ENCODE results near the gene P3H3.
A peak's percentile ranks its signal among the peaks of the same experiment; 100 is the strongest.

The P3H3 gene

DNA sequence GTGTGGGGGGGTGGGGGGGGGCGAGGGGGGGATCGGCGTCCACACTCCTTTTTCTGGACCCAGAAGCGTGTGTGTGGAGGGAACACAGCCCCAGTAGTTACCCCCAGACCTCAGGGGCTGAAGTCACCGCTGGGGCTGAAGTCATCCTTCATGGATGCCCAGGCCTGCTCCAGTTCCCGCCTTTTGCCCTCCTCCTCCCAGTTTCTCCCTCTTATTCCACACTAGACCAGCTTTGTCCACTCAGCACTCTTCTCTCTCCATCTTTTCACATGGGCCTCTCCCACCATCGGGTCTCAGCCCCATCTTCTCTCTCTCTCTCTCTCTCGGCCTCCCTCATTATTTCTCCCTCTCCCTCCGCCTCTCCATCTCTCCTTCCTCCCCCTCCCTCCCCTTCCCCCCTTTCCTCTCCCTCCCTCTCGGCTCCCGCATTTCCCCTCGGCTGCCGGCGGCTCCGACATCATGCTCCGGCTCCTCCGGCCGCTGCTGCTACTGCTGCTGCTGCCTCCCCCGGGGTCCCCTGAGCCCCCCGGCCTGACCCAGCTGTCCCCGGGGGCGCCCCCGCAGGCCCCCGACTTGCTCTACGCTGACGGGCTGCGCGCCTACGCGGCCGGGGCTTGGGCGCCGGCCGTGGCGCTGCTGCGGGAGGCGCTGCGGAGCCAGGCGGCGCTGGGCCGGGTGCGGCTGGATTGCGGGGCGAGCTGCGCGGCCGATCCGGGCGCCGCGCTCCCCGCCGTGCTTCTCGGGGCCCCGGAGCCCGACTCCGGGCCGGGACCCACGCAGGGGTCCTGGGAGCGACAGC is at the start of gene P3H3 (continued):
- peak; percentile 90 for TF ChIP-seq ZNF324 (tag by site-specific recombination; IDR thresholded peaks at IDR 0.05)
- no peak for TF ChIP-seq ZNF19 (tag by site-specific recombination; IDR thresholded peaks at IDR 0.05; ENCODE audit: low read depth)
- no peak; the same call in 1 of the 2 replicates for TF ChIP-seq ZBTB11 (tag by site-specific recombination; conservative IDR thresholded peaks at IDR 0.05; ENCODE audit: low read depth)
- TF ChIP-seq ZNF146 (tag by site-specific recombination; IDR thresholded peaks at IDR 0.05), result no peak
- peak; percentile 65 for TF ChIP-seq ZEB2 (tag by site-specific recombination; IDR thresholded peaks at IDR 0.05)
- no peak for TF ChIP-seq ZNF174 (tag by site-specific recombination; IDR thresholded peaks at IDR 0.05)
- no peak for TF ChIP-seq ZNF48 (tag by site-specific recombination; IDR thresholded peaks at IDR 0.05)
- TF ChIP-seq ZIC2 (tag by site-specific recombination; IDR thresholded peaks at IDR 0.05), result no peak
- no peak for TF ChIP-seq ZNF138 (tag by site-specific recombination; IDR thresholded peaks at IDR 0.05; ENCODE audit: borderline replicate concordance)
- TF ChIP-seq ZNF701 (tag by site-specific recombination; IDR thresholded peaks at IDR 0.05), result peak; percentile 55; the same call in 1 of the 2 replicates
- TF ChIP-seq ZNF514 (tag by site-specific recombination; IDR thresholded peaks at IDR 0.05), result no peak
- no peak for TF ChIP-seq ZNF341 (tag by site-specific recombination; IDR thresholded peaks at IDR 0.05; ENCODE audit: low read depth)
- TF ChIP-seq ZNF157 (tag by site-specific recombination; IDR thresholded peaks at IDR 0.05), result no peak
- peak; percentile 76 for TF ChIP-seq ZNF76 (tag by site-specific recombination; IDR thresholded peaks at IDR 0.05; ENCODE audit: borderline replicate concordance, low read depth)
- TF ChIP-seq, protein P1, sequence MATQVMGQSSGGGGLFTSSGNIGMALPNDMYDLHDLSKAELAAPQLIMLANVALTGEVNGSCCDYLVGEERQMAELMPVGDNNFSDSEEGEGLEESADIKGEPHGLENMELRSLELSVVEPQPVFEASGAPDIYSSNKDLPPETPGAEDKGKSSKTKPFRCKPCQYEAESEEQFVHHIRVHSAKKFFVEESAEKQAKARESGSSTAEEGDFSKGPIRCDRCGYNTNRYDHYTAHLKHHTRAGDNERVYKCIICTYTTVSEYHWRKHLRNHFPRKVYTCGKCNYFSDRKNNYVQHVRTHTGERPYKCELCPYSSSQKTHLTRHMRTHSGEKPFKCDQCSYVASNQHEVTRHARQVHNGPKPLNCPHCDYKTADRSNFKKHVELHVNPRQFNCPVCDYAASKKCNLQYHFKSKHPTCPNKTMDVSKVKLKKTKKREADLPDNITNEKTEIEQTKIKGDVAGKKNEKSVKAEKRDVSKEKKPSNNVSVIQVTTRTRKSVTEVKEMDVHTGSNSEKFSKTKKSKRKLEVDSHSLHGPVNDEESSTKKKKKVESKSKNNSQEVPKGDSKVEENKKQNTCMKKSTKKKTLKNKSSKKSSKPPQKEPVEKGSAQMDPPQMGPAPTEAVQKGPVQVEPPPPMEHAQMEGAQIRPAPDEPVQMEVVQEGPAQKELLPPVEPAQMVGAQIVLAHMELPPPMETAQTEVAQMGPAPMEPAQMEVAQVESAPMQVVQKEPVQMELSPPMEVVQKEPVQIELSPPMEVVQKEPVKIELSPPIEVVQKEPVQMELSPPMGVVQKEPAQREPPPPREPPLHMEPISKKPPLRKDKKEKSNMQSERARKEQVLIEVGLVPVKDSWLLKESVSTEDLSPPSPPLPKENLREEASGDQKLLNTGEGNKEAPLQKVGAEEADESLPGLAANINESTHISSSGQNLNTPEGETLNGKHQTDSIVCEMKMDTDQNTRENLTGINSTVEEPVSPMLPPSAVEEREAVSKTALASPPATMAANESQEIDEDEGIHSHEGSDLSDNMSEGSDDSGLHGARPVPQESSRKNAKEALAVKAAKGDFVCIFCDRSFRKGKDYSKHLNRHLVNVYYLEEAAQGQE (tag by site-specific recombination; IDR thresholded peaks at IDR 0.05), result peak; percentile 50; the same call in 1 of the 2 replicates
- TF ChIP-seq ZSCAN30 (tag by site-specific recombination; IDR thresholded peaks at IDR 0.05), result no peak
- no peak for TF ChIP-seq ZNF426 (tag by site-specific recombination; IDR thresholded peaks at IDR 0.05)
- no peak for TF ChIP-seq ZNF311 (tag by site-specific recombination; IDR thresholded peaks at IDR 0.05; ENCODE audit: borderline replicate concordance)
- TF ChIP-seq GLI2 (tag by site-specific recombination; IDR thresholded peaks at IDR 0.05; ENCODE audit: borderline replicate concordance, low read depth), result no peak
- TF ChIP-seq MEIS1 (CRISPR knock-in tag; IDR thresholded peaks at IDR 0.05; ENCODE audit: borderline replicate concordance), result no peak
- no peak for TF ChIP-seq HOXD13 (CRISPR knock-in tag; IDR thresholded peaks at IDR 0.05; ENCODE audit: borderline replicate concordance)
- TF ChIP-seq, protein P2, sequence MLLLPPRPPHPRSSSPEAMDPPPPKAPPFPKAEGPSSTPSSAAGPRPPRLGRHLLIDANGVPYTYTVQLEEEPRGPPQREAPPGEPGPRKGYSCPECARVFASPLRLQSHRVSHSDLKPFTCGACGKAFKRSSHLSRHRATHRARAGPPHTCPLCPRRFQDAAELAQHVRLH (tag by site-specific recombination; IDR thresholded peaks at IDR 0.05), result peak; percentile 72
- TF ChIP-seq RBAK (tag by site-specific recombination; IDR thresholded peaks at IDR 0.05), result no peak
- no peak for TF ChIP-seq ZNF549 (tag by site-specific recombination; IDR thresholded peaks at IDR 0.05)
- TF ChIP-seq, protein P3, sequence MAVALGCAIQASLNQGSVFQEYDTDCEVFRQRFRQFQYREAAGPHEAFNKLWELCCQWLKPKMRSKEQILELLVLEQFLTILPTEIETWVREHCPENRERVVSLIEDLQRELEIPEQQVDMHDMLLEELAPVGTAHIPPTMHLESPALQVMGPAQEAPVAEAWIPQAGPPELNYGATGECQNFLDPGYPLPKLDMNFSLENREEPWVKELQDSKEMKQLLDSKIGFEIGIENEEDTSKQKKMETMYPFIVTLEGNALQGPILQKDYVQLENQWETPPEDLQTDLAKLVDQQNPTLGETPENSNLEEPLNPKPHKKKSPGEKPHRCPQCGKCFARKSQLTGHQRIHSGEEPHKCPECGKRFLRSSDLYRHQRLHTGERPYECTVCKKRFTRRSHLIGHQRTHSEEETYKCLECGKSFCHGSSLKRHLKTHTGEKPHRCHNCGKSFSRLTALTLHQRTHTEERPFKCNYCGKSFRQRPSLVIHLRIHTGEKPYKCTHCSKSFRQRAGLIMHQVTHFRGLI (tag by site-specific recombination; IDR thresholded peaks at IDR 0.05), result no peak
- TF ChIP-seq SETDB1 (IDR thresholded peaks at IDR 0.05; ENCODE audit: insufficient read length, low read length), result no peak
